Right ventricle myocardium superior (tissue), 1 donor: ENCODE data around the gene FAM13C. TPM values are rescaled to one million over a fixed set of nuclear protein-coding genes. Genes with fewer than 3 reads are reported as not detected.

Experiments used
- ATAC-seq: fragments of 200-7000 bp; cut with Tn5 transposase; one replicate; pipeline ENCODE4 v1.9.1; 2020; ENCODE audit warnings: mild to moderate bottlenecking; ENCODE audit not compliant: poor library complexity
- DNase-seq: peaks from one replicate; pipeline ENCODE4 v3.0.0-alpha.2; 2020
- intact Hi-C: fragments of 100-400 bp; cut with DNase I; formaldehyde crosslinking; loops from one replicate; pipeline ENCODE4 v1.11.2; 2022
- total RNA-seq: library from RNA; stranded (reverse); fragmentation: NEBNext Ultra II Directional; extraction: Animal tissue kit (Norgen Biotek cat#: 25700); gene quantifications from one replicate; pipeline ENCODE4 v1.2.1, GENCODE V29; 2021
- donor health status: DM: no; HTN: yes; CAD: no; lungs with severe emphysema.

Gene FAM13C
- total RNA-seq, 1 donor from 2014 or later, result 5.9 TPM

- DNase-seq (no peak), ATAC-seq (no peak)
- intact Hi-C loops, result no loop called here
These were observed 74.6 kb downstream of the FAM13C start for GRCh38 chr10:59287587-59288255.

GRCh38 chr10:59285848-59286247 is 76.5 kb downstream of the FAM13C start:
- intact Hi-C loops, result no loop called here
- DNase-seq (no peak), ATAC-seq (no peak)

GRCh38 chr10:59285073-59285472 is 77.3 kb downstream of the FAM13C start:
- intact Hi-C loops, result no loop called here
- DNase-seq (no peak), ATAC-seq (no peak)

- ATAC-seq (no peak), DNase-seq (no peak)
- intact Hi-C loops, result no loop called here
These were observed 78.0 kb downstream of the FAM13C start for GRCh38 chr10:59284118-59284975.

- DNase-seq (no peak), ATAC-seq (no peak)
- intact Hi-C loops, result no loop called here
These were observed 78.8 kb downstream of the FAM13C start for GRCh38 chr10:59283456-59284091.

GRCh38 chr10:59281861-59282260 is 80.5 kb downstream of the FAM13C start:
- ATAC-seq, result no peak
- DNase-seq, result no peak
- intact Hi-C loops, result no loop called here

- ATAC-seq (no peak), DNase-seq (no peak)
- intact Hi-C loops, result no loop called here
These were observed 82.3 kb downstream of the FAM13C start for GRCh38 chr10:59279991-59280505.

- ATAC-seq (no peak), DNase-seq (no peak)
- intact Hi-C loops, result no loop called here
These were observed 82.9 kb downstream of the FAM13C start for GRCh38 chr10:59279476-59279875.

GRCh38 chr10:59276919-59277318 is 85.4 kb downstream of the FAM13C start:
- no peak for ATAC-seq
- intact Hi-C loops, result no loop called here

GRCh38 chr10:59276133-59276532 is 86.2 kb downstream of the FAM13C start:
- DNase-seq, result no peak
- intact Hi-C loops, result no loop called here
- no peak for ATAC-seq

More at GRCh38 chr10:59276919-59277318, 85.4 kb downstream of the FAM13C start:
- DNase-seq, result no peak

- ATAC-seq (no peak), DNase-seq (no peak)
- intact Hi-C loops, result no loop called here
These were observed 88.9 kb downstream of the FAM13C start for GRCh38 chr10:59273445-59273844.

GRCh38 chr10:59272061-59272460 is 90.3 kb downstream of the FAM13C start:
- ATAC-seq, result no peak
- intact Hi-C loops, result no loop called here

GRCh38 chr10:59271160-59271559 is 91.2 kb downstream of the FAM13C start:
- intact Hi-C loops, result no loop called here
- DNase-seq (no peak), ATAC-seq (no peak)

More at GRCh38 chr10:59272061-59272460, 90.3 kb downstream of the FAM13C start:
- DNase-seq, result no peak

- ATAC-seq, result no peak
- DNase-seq, result no peak
- intact Hi-C loops, result no loop called here
These were observed 91.9 kb downstream of the FAM13C start for GRCh38 chr10:59270492-59270891.

GRCh38 chr10:59269651-59270050 is 92.7 kb downstream of the FAM13C start:
- DNase-seq (no peak), ATAC-seq (no peak)
- intact Hi-C loops, result no loop called here

GRCh38 chr10:59268460-59268859 is 93.9 kb downstream of the FAM13C start:
- ATAC-seq (no peak), DNase-seq (no peak)
- intact Hi-C loops, result no loop called here

- intact Hi-C loops, result no loop called here
These were observed 96.0 kb downstream of the FAM13C start for GRCh38 chr10:59266321-59266720.

GRCh38 chr10:59265141-59265540 is 97.2 kb downstream of the FAM13C start:
- DNase-seq (no peak), ATAC-seq (no peak)
- intact Hi-C loops, result no loop called here

More at GRCh38 chr10:59266321-59266720, 96.0 kb downstream of the FAM13C start:
- ATAC-seq (no peak), DNase-seq (no peak)

- intact Hi-C loops, result no loop called here
- DNase-seq (no peak), ATAC-seq (no peak)
These were observed 103.5 kb downstream of the FAM13C start for GRCh38 chr10:59258890-59259289.
